Ovary (tissue), 9 donors: ENCODE data around the gene LDLRAD4. TPM values are rescaled to one million over a fixed set of nuclear protein-coding genes. Genes with fewer than 3 reads are reported as not detected.

Experiments
- DNase-seq, 5 donors: peaks; one replicate each; pipeline ENCODE4 v3.0.0-alpha.2; 2019 to 2020
- H3K27ac ChIP-seq, 2 donors: fragments of 200-600 bp; one replicate each; pipeline versions ENCODE4 v1.5.1 to v1.8.0; 2019 to 2022
- H3K27me3 ChIP-seq: fragments of 200-600 bp; one replicate; pipeline ENCODE4 v1.8.0; 2022
- H3K36me3 ChIP-seq: fragments of 200-600 bp; sonication (generic); one replicate; pipeline ENCODE4 v1.5.1; 2019
- H3K4me1 ChIP-seq: one replicate; pipeline ENCODE4 v1.8.1; 2013; ENCODE audit warnings: mild to moderate bottlenecking, moderate library complexity; ENCODE audit not compliant: insufficient read depth
- H3K4me3 ChIP-seq: fragments of 200-600 bp; sonication (generic); one replicate; pipeline ENCODE4 v1.5.1; 2017
- H3K9me3 ChIP-seq, 2 donors: fragments of 200-600 bp in 1 of 2; sonication (generic) in 1 of 2; one replicate each; pipeline versions ENCODE4 v1.5.1 to v1.8.1; 2013 to 2019; ENCODE audit warnings: mild to moderate bottlenecking in 1 of 2, moderate library complexity in 1 of 2
- CTCF ChIP-seq, 3 donors: fragments of 450-650 bp in 2 of 3; fragments of 200-600 bp in 1 of 3; IDR thresholded peaks; one replicate each; pipeline versions ENCODE4 v1.5.1 to v1.8.0; 2016 to 2022; ENCODE audit warnings: antibody characterized with exemption in 3 of 3, mild to moderate bottlenecking in 1 of 3
- EP300 ChIP-seq: sonication (generic); formaldehyde crosslinking; IDR thresholded peaks from one replicate; pipeline ENCODE4 v1.6.1; 2017; ENCODE audit warnings: antibody characterized with exemption
- POLR2A ChIP-seq: fragments of 450-650 bp; IDR thresholded peaks from one replicate; pipeline ENCODE4 v1.6.1; 2017; ENCODE audit warnings: antibody characterized with exemption, mild to moderate bottlenecking, moderate library complexity
- WGBS, 3 donors: extraction: QIAGEN DNeasy Blood & Tissue Kit in 1 of 3; methylation state at CpG; one replicate each; pipeline versions ENCODE4 v1.1.5 to v1.1.7; 2013 to 2017; 5-methylcytosine and 5-hydroxymethylcytosine counted together
- intact Hi-C, 4 donors: fragments of 100-400 bp; cut with DNase I; formaldehyde crosslinking; loops; one replicate each; pipeline versions ENCODE4 v1.11.0 to v1.15.1; 2022 to 2023
- polyA plus RNA-seq, 2 donors: library from polyadenylated mRNA; stranded (reverse); fragments of 200-250 nt in 1 of 2; fragments of 350-450 nt in 1 of 2; fragmentation: Illumina TruSeq in 1 of 2; extraction: RNeasy Lipid Tissue Mini Kit (QIAGEN cat#74804) in 1 of 2; gene quantifications; one replicate each; pipeline ENCODE4 v1.2.3, GENCODE V29; 2013 to 2014
- total RNA-seq, 7 donors: library from RNA; depleted of rRNA in 2 of 7; stranded (reverse); fragments of >200 nt in 2 of 7; fragmentation: NEBNext Ultra II Directional in 3 of 7; extraction: Animal tissue kit (Norgen Biotek cat#: 25700) in 3 of 7; gene quantifications; one replicate each; pipeline versions ENCODE4 v1.1.0 to v1.2.4, GENCODE V29; 2016 to 2023
- donor health status: DM: no; HTN: no; CAD: no; lungs with moderate emphysema.
- donor health status: DM: no; HTN: no; CAD: no.
- donor health status: Bipolar disorder and iron deficiency.
- donor health status: DM: yes; HTN: yes; CAD: no.
- donor health status: DM: no; HTN: no; CAD: no.
- donor health status: DM: yes; HTN: yes; CAD: no.

LDLRAD4 gene
- total and polyA plus RNA-seq, 9 donors: 2.3 to 31.6 (median 8.3) TPM

DNA sequence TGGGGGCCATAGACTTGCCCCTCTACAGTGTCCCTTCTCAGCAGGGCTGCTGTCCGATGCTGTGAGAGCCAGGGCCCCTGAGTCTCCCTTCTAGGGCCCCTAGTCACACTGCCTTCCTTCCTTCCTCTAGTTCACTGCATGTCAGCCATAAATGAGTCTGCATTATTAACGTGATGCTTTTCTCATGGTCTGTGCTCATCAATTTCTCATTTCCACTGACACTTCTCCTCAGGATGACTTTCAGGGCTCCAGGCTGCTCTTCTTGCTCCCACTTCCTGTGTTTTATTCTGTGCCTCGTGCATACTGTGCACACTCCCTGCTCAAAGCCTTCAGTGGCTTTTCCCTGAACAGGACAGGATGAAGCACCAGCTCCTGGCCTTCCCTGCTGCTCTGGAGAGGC lies 361.3 kb downstream of the LDLRAD4 start:
- H3K27me3 ChIP-seq: no peaks in the 10 kb centered on the region
- no peak for DNase-seq
- H3K4me1 ChIP-seq: no peaks in the 10 kb centered on the region
- TF ChIP-seq EP300: no peak
- TF ChIP-seq CTCF (IDR thresholded peaks at IDR 0.05): no peak
- TF ChIP-seq POLR2A: no peak
- H3K4me3 ChIP-seq: no peak overlapping the region
- no peak overlapping the region for H3K27ac ChIP-seq
- intact Hi-C loops: no loop called here
- 51 to 67% (median 61%) methylated on average over 3 of the region's 3 CpGs for WGBS, 3 donors
- H3K36me3 ChIP-seq: no peaks in the 10 kb centered on the region
- H3K9me3 ChIP-seq: no peaks in the 10 kb centered on the region

DNA sequence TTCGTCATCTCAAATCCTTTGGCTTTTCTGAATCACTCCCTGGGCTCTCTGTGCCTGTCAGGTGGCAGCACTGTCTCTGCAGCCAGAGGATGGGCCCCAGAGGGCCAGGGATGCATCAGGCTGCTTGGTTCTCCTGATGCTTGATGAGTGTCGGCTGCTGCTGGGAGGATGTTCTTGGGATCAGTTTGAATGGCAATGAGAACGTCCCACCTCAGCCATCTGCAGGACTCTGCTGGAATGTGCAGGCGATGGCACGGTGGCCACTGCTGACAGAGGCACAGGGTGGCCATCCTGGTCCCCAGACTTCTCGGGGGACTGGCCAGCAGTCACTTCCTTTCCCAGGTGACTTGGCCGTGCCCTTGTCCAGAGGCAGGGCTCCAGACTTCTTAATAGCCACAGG lies 361.8 kb downstream of the LDLRAD4 start:
- intact Hi-C loops: no loop called here
- no peak for DNase-seq
- TF ChIP-seq POLR2A (no peak), CTCF (IDR thresholded peaks at IDR 0.05) (no peak), EP300 (no peak)
- Histone ChIP-seq H3K27ac (no peak overlapping the region), H3K9me3 (no peaks in the 10 kb centered on the region), H3K36me3 (no peaks in the 10 kb centered on the region), H3K4me3 (no peak overlapping the region), H3K27me3 (no peaks in the 10 kb centered on the region), H3K4me1 (no peaks in the 10 kb centered on the region)
- 71 to 81% (median 81%) methylated on average over 7 of the region's 7 CpGs for WGBS, 3 donors

GRCh38 chr18:13580991-13581390 lies 362.4 kb downstream of the LDLRAD4 start:
- no peaks in the 10 kb centered on the region for H3K9me3 ChIP-seq
- H3K4me3 ChIP-seq: no peak overlapping the region
- no peak overlapping the region for H3K27ac ChIP-seq
- H3K4me1 ChIP-seq: no peaks in the 10 kb centered on the region
- intact Hi-C loops: no loop called here
- H3K36me3 ChIP-seq: no peaks in the 10 kb centered on the region
- TF ChIP-seq CTCF (IDR thresholded peaks at IDR 0.05): no peak
- no peak for TF ChIP-seq EP300
- no peak for TF ChIP-seq POLR2A
- WGBS, 3 donors: 88 to 91% (median 90%) methylated on average over 4 of the region's 4 CpGs
- no peaks in the 10 kb centered on the region for H3K27me3 ChIP-seq
- DNase-seq: no peak

- 92 to 97% (median 96%) methylated on average over 5 of the region's 5 CpGs for WGBS, 3 donors
- intact Hi-C loops: no loop called here
- Histone ChIP-seq H3K9me3 (no peaks in the 10 kb centered on the region), H3K4me3 (no peak overlapping the region), H3K27me3 (no peaks in the 10 kb centered on the region), H3K36me3 (no peaks in the 10 kb centered on the region), H3K4me1 (no peaks in the 10 kb centered on the region), H3K27ac (no peak overlapping the region)
- TF ChIP-seq POLR2A: no peak
- no peak for TF ChIP-seq CTCF (IDR thresholded peaks at IDR 0.05)
- TF ChIP-seq EP300: no peak
- no peak for DNase-seq
Observed at GRCh38 chr18:13581496-13582177, 363.1 kb downstream of the LDLRAD4 start.
